Measurements from ENCODE around the gene INHBA. TPM values are rescaled to one million over a fixed set of nuclear protein-coding genes. Genes with fewer than 3 reads are reported as not detected.

Gene INHBA
- total RNA-seq, 3 donors from 2014 or later (not counting 1 experiment from before 2014, with no cell fraction given), result 0.65 TPM; not detected in 2

- H3K9me3 ChIP-seq (ENCODE audit: control insufficient read depth, insufficient read depth, low read length), result no peaks in the 10 kb centered on the region
- Mint-ChIP-seq H3K4me3 (no peak overlapping the region), H3K36me3 (no peaks in the 10 kb centered on the region), H3K27me3 (ENCODE audit: low read depth in 2 of 2) (peaks cover 5 to 16% of the 10 kb centered on the region in 2 donors), H3K9me3 (no peaks in the 10 kb centered on the region), H3K27ac (no peak overlapping the region), H3K4me1 (peaks cover 2 to 3% of the 10 kb centered on the region in 2 donors)
- intact Hi-C loops (cut with micrococcal nuclease), result no loop called here
- no peaks in the 10 kb centered on the region for H3K27me3 ChIP-seq (ENCODE audit: control insufficient read depth, insufficient read depth, low read length)
- H3K36me3 ChIP-seq (ENCODE audit: control insufficient read depth, insufficient read depth, low read length), result no peaks in the 10 kb centered on the region
- DNase-seq (no peak), ATAC-seq (no peak)
- no peak overlapping the region for H3K4me3 ChIP-seq (ENCODE audit: low read length)
- H3K4me1 ChIP-seq (ENCODE audit: control insufficient read depth, insufficient read depth, low read length), result peaks cover 3% of the 10 kb centered on the region
- no peak overlapping the region for H3K27ac ChIP-seq (ENCODE audit: low read length)
- no peak for TF ChIP-seq CTCF (IDR thresholded peaks at IDR 0.05)
- WGBS (ENCODE audit: insufficient coverage), result 97% methylated on average over 2 of the region's 2 CpGs
Observed at GRCh38 chr7:41710838-41711237, 7.9 kb upstream of the INHBA start.

- H3K9me3 ChIP-seq (ENCODE audit: control insufficient read depth, insufficient read depth, low read length), result no peaks in the 10 kb centered on the region
- Mint-ChIP-seq H3K36me3 (no peaks in the 10 kb centered on the region), H3K9me3 (no peaks in the 10 kb centered on the region), H3K27me3 (ENCODE audit: low read depth in 2 of 2) (peaks cover 6 to 16% of the 10 kb centered on the region in 2 donors), H3K27ac (no peak overlapping the region), H3K4me1 (peaks cover 12 to 13% of the 10 kb centered on the region in 2 donors), H3K4me3 (no peak overlapping the region)
- no peaks in the 10 kb centered on the region for H3K27me3 ChIP-seq (ENCODE audit: control insufficient read depth, insufficient read depth, low read length)
- DNase-seq (no peak), ATAC-seq (no peak)
- H3K4me1 ChIP-seq (ENCODE audit: control insufficient read depth, insufficient read depth, low read length), result peaks cover 10% of the 10 kb centered on the region
- intact Hi-C loops (cut with micrococcal nuclease), result loop anchor here (10.0 kb wide), 1 partner anchor 185 kb away; no protein-coding TSS in a partner anchor
- H3K27ac ChIP-seq (ENCODE audit: low read length), result no peak overlapping the region
- H3K36me3 ChIP-seq (ENCODE audit: control insufficient read depth, insufficient read depth, low read length), result no peaks in the 10 kb centered on the region
- WGBS (ENCODE audit: insufficient coverage), result 73% methylated on average over 4 of the region's 4 CpGs
- no peak for TF ChIP-seq CTCF (IDR thresholded peaks at IDR 0.05)
- H3K4me3 ChIP-seq (ENCODE audit: low read length), result no peak overlapping the region
Observed at GRCh38 chr7:41709621-41710020, 6.7 kb upstream of the INHBA start.

- no peaks in the 10 kb centered on the region for H3K36me3 ChIP-seq (ENCODE audit: control insufficient read depth, insufficient read depth, low read length)
- H3K27ac ChIP-seq (ENCODE audit: low read length), result no peak overlapping the region
- ATAC-seq (no peak), DNase-seq (no peak)
- intact Hi-C loops (cut with micrococcal nuclease), result loop anchor here (10.0 kb wide), 1 partner anchor 186 kb away; no protein-coding TSS in a partner anchor
- 70% methylated on average over 7 of the region's 8 CpGs for WGBS (ENCODE audit: insufficient coverage)
- peaks cover 12% of the 10 kb centered on the region for H3K4me1 ChIP-seq (ENCODE audit: control insufficient read depth, insufficient read depth, low read length)
- no peak overlapping the region for H3K27ac Mint-ChIP-seq
- no peaks in the 10 kb centered on the region for H3K9me3 ChIP-seq (ENCODE audit: control insufficient read depth, insufficient read depth, low read length)
- H3K4me3 ChIP-seq (ENCODE audit: low read length), result no peak overlapping the region
- TF ChIP-seq CTCF (IDR thresholded peaks at IDR 0.05), result no peak
- H3K9me3 Mint-ChIP-seq, result no peaks in the 10 kb centered on the region
- H3K4me1 Mint-ChIP-seq, result peaks cover 12 to 20% of the 10 kb centered on the region in 2 donors
- peaks cover 6 to 16% of the 10 kb centered on the region in 2 donors for H3K27me3 Mint-ChIP-seq (ENCODE audit: low read depth in 2 of 2)
- H3K27me3 ChIP-seq (ENCODE audit: control insufficient read depth, insufficient read depth, low read length), result no peaks in the 10 kb centered on the region
- no peaks in the 10 kb centered on the region for H3K36me3 Mint-ChIP-seq
- no peak overlapping the region for H3K4me3 Mint-ChIP-seq
Observed at GRCh38 chr7:41708581-41709358, 5.9 kb upstream of the INHBA start.
